HFFc6 (cell line): ENCODE data around the gene THRB. TPM values are rescaled to one million over a fixed set of nuclear protein-coding genes. Genes with fewer than 3 reads are reported as not detected.

Experiments
- DNase-seq: peaks from one replicate; pipeline ENCODE4 v3.0.0-alpha.2; 2018
- H3K27ac Mint-ChIP-seq: 2 replicates; pipeline ENCODE4 v1.8.0; 2020; ENCODE audit warnings: mild to moderate bottlenecking, mixed read lengths
- H3K27me3 Mint-ChIP-seq: 2 replicates; pipeline ENCODE4 v1.8.0; 2021; ENCODE audit warnings: mild to moderate bottlenecking, moderate library complexity, mixed read lengths; ENCODE audit not compliant: insufficient read depth
- H3K36me3 Mint-ChIP-seq: 2 replicates; pipeline ENCODE4 v1.8.0; 2021; ENCODE audit warnings: low read depth, mixed read lengths
- H3K4me1 Mint-ChIP-seq: 2 replicates; pipeline ENCODE4 v1.8.0; 2020; ENCODE audit warnings: low read depth, mixed read lengths
- H3K4me3 Mint-ChIP-seq: 2 replicates; pipeline ENCODE4 v1.8.0; 2020; ENCODE audit warnings: mild to moderate bottlenecking, moderate library complexity, mixed read lengths
- H3K9me3 Mint-ChIP-seq: 2 replicates; pipeline ENCODE4 v1.8.0; 2020; ENCODE audit warnings: mild to moderate bottlenecking, mixed read lengths
- CTCF ChIP-seq: fragments of 200-600 bp; sonication (generic); IDR thresholded peaks from 2 replicates; pipeline ENCODE4 v1.5.0; 2021; ENCODE audit warnings: antibody characterized with exemption, mild to moderate bottlenecking
- total RNA-seq, 6 experiments: library from RNA; stranded (reverse); fragmentation: NEBNext Ultra II Directional; extraction: Animal tissue kit (Norgen Biotek cat#: 25700); gene quantifications; 2 replicates in 1 of 6; 3 replicates in 5 of 6; pipeline ENCODE4 v1.2.3, GENCODE V29; 2021

Gene THRB
- total RNA-seq, 6 experiments from 2014 or later, result not detected

- no peak overlapping the region for H3K4me3 Mint-ChIP-seq
- no peaks in the 10 kb centered on the region for H3K36me3 Mint-ChIP-seq
- H3K27me3 Mint-ChIP-seq, result no peaks in the 10 kb centered on the region; the same call in 1 of the 2 replicates
- no peaks in the 10 kb centered on the region for H3K4me1 Mint-ChIP-seq
- TF ChIP-seq CTCF, result no peak
- DNase-seq, result no peak
- H3K27ac Mint-ChIP-seq, result no peak overlapping the region
- H3K9me3 Mint-ChIP-seq, result no peaks in the 10 kb centered on the region
Observed at GRCh38 chr3:24305795-24306467, 188.7 kb downstream of the THRB start.

GRCh38 chr3:24303057-24303754 lies 191.4 kb downstream of the THRB start:
- Mint-ChIP-seq H3K4me1 (peaks cover 6% of the 10 kb centered on the region; the same call in 1 of the 2 replicates), H3K27me3 (no peaks in the 10 kb centered on the region; the same call in 1 of the 2 replicates), H3K27ac (no peak overlapping the region), H3K36me3 (no peaks in the 10 kb centered on the region), H3K4me3 (no peak overlapping the region), H3K9me3 (no peaks in the 10 kb centered on the region)
- no peak for TF ChIP-seq CTCF
- DNase-seq, result no peak

GRCh38 chr3:24302396-24302795 lies 192.3 kb downstream of the THRB start:
- Mint-ChIP-seq H3K9me3 (no peaks in the 10 kb centered on the region), H3K27me3 (no peaks in the 10 kb centered on the region; the same call in 1 of the 2 replicates), H3K27ac (no peak overlapping the region), H3K4me3 (no peak overlapping the region), H3K36me3 (no peaks in the 10 kb centered on the region), H3K4me1 (peaks cover 6% of the 10 kb centered on the region; the same call in 1 of the 2 replicates)
- DNase-seq, result no peak
- no peak for TF ChIP-seq CTCF

GRCh38 chr3:24300949-24301348 lies 193.7 kb downstream of the THRB start:
- H3K27ac Mint-ChIP-seq, result no peak overlapping the region
- no peak for DNase-seq
- H3K36me3 Mint-ChIP-seq, result no peaks in the 10 kb centered on the region
- no peaks in the 10 kb centered on the region for H3K9me3 Mint-ChIP-seq
- no peak overlapping the region for H3K4me3 Mint-ChIP-seq
- H3K27me3 Mint-ChIP-seq, result no peaks in the 10 kb centered on the region; the same call in 1 of the 2 replicates
- TF ChIP-seq CTCF, result no peak
- H3K4me1 Mint-ChIP-seq, result peaks cover 6% of the 10 kb centered on the region; the same call in 1 of the 2 replicates

- Mint-ChIP-seq H3K36me3 (no peaks in the 10 kb centered on the region), H3K9me3 (no peaks in the 10 kb centered on the region), H3K4me1 (peaks cover 6% of the 10 kb centered on the region; the same call in 1 of the 2 replicates), H3K27ac (no peak overlapping the region), H3K27me3 (no peaks in the 10 kb centered on the region; the same call in 1 of the 2 replicates), H3K4me3 (no peak overlapping the region)
- TF ChIP-seq CTCF, result no peak
- DNase-seq, result peak; percentile 49
Observed at GRCh38 chr3:24299806-24300626, 194.6 kb downstream of the THRB start.
